ENCODE measurements around the gene H3-3A.
A peak's percentile ranks its signal among the peaks of the same experiment; 100 is the strongest.

Gene H3-3A

GRCh38 chr1:226112626-226113025, 50.1 kb downstream of the H3-3A start:
- TF ChIP-seq, protein P1, sequence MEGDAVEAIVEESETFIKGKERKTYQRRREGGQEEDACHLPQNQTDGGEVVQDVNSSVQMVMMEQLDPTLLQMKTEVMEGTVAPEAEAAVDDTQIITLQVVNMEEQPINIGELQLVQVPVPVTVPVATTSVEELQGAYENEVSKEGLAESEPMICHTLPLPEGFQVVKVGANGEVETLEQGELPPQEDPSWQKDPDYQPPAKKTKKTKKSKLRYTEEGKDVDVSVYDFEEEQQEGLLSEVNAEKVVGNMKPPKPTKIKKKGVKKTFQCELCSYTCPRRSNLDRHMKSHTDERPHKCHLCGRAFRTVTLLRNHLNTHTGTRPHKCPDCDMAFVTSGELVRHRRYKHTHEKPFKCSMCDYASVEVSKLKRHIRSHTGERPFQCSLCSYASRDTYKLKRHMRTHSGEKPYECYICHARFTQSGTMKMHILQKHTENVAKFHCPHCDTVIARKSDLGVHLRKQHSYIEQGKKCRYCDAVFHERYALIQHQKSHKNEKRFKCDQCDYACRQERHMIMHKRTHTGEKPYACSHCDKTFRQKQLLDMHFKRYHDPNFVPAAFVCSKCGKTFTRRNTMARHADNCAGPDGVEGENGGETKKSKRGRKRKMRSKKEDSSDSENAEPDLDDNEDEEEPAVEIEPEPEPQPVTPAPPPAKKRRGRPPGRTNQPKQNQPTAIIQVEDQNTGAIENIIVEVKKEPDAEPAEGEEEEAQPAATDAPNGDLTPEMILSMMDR (conservative IDR thresholded peaks at IDR 0.05) = no peak
- no peak for TF ChIP-seq ZFX (IDR thresholded peaks at IDR 0.05)
- no peak overlapping the region for H3K27ac ChIP-seq

- no peak overlapping the region for H3K27ac ChIP-seq
- TF ChIP-seq ZFX (IDR thresholded peaks at IDR 0.05) = no peak
- TF ChIP-seq, protein P1 (conservative IDR thresholded peaks at IDR 0.05) = no peak
These were observed 54.2 kb downstream of the H3-3A start for GRCh38 chr1:226116673-226117072.

- no peak overlapping the region for H3K27ac ChIP-seq
- TF ChIP-seq, protein P1 (conservative IDR thresholded peaks at IDR 0.05) = no peak
- no peak for TF ChIP-seq ZFX (IDR thresholded peaks at IDR 0.05)
These were observed 54.8 kb downstream of the H3-3A start for GRCh38 chr1:226117330-226117729.

- no peak overlapping the region for H3K27ac ChIP-seq
- TF ChIP-seq, protein P1 (conservative IDR thresholded peaks at IDR 0.05) = no peak
- TF ChIP-seq ZFX (IDR thresholded peaks at IDR 0.05) = no peak
These were observed 55.8 kb downstream of the H3-3A start for GRCh38 chr1:226118357-226118756.

DNA sequence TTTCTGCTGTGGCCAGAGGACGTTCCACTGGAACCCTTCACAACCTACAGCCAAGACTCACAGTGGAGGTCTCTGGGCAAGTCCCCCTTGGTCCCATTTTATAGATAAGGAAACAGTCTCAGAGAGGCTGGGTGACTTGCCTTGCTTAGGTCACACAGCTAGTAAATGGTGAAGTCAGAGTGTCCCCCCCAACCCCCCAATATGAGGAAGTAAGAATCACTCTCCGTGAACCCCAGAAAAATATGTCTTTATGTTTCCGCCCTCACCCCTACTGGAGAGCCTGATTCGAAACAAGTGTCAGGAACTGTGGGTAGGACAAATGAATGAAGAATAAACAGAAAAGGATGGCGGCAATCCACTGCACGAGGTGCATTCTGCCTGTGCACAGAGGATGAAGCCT, 56.7 kb downstream of the H3-3A start:
- TF ChIP-seq, protein P1 (conservative IDR thresholded peaks at IDR 0.05) = no peak
- TF ChIP-seq ZFX (IDR thresholded peaks at IDR 0.05) = no peak
- H3K27ac ChIP-seq = no peak overlapping the region

GRCh38 chr1:226120398-226120797, 57.9 kb downstream of the H3-3A start:
- no peak overlapping the region; the same call in 1 of the 2 replicates for H3K27ac ChIP-seq
- TF ChIP-seq ZFX (IDR thresholded peaks at IDR 0.05) = no peak

DNA sequence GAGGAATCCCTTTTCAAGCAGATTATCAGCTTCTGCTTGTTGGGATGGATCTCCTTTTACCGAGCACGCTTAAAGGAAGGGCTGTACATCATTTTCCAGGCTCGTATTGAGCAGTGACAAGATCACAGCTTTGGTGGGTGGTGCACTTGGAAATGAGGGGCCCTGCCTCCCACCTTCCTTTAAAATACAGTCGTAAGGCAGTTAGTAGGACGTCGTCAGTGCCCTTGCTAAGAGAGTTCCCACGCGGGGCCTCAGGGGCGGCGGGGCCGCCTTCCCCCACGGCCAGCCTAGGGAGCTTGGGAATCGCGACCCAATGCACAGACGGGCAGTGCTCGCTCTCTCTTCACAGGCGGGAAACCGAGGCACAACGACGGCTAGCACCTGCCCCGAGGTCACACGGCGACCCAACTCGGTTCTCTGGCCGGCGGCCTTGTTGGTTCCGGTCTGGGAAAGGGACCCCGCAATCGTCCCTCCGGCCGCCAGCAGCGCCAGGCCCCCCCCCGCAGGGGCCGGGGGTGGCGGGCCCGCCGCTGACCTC, 58.6 kb downstream of the H3-3A start:
- TF ChIP-seq, protein P1 (conservative IDR thresholded peaks at IDR 0.05) = no peak
- TF ChIP-seq ZFX (IDR thresholded peaks at IDR 0.05) = no peak
- H3K27ac ChIP-seq = peak overlapping the region; percentile 96

Data from C4-2B (cell line).